SK-N-SH (cell line): ENCODE data around the gene SRMS. TPM values are rescaled to one million over a fixed set of nuclear protein-coding genes. Genes with fewer than 3 reads are reported as not detected.

Experiments
- CTCF ChIA-PET: fragments of 300-600, 350-600 bp; formaldehyde crosslinking; extraction: SDS; loops from one replicate; lab custom pipeline; 2021; lab: Yijun Ruan, JAX
- POLR2A ChIA-PET: fragments of 350-600 bp; sonication (Branson Sonifier 250); formaldehyde crosslinking; extraction: SDS; loops from one replicate; lab custom pipeline; 2020; ENCODE audit warnings: antibody characterized with exemption, inconsistent platforms; lab: Yijun Ruan, JAX
- DNase-seq: peaks from one replicate; pipeline ENCODE4 v3.0.0; 2012
- H2AFZ ChIP-seq: fragments of 200-600 bp; sonication (generic); 2 replicates; pipeline ENCODE4 v1.8.1; 2016; ENCODE audit warnings: antibody characterized with exemption, mild to moderate bottlenecking, low read depth
- H3F3A ChIP-seq: fragments of 200-600 bp; sonication (generic); replicated peaks from 2 replicates; pipeline ENCODE3; 2016; ENCODE audit warnings: antibody characterized with exemption, mild to moderate bottlenecking; ENCODE audit not compliant: insufficient read depth
- H3K27ac ChIP-seq, 2 experiments: fragments of 200-500 bp in 1 of 2; fragments of 200-600 bp in 1 of 2; sonication (Bioruptor generic) in 1 of 2; sonication (generic), shearing (Covaris generic) in 1 of 2; 2 replicates each; pipeline versions ENCODE4 v1.5.1 to v1.6.1; 2014 to 2016; ENCODE audit warnings: low read depth in 2 of 2, inconsistent platforms in 1 of 2, low read length in 1 of 2, mild to moderate bottlenecking in 1 of 2, mixed read lengths in 1 of 2
- H3K27me3 ChIP-seq: fragments of 200-600 bp; sonication (generic), shearing (Covaris generic); 2 replicates; pipeline ENCODE4 v1.6.1; 2016; ENCODE audit warnings: mixed run types; ENCODE audit not compliant: insufficient read depth
- H3K36me3 ChIP-seq, 2 experiments: fragments of 200-500 bp in 1 of 2; fragments of 200-600 bp in 1 of 2; sonication (Bioruptor generic) in 1 of 2; sonication (generic) in 1 of 2; replicated peaks in 1 of 2; 2 replicates each; pipeline versions ENCODE3 to v1.5.1; 2014 to 2016; ENCODE audit warnings: low read length in 1 of 2, mild to moderate bottlenecking in 1 of 2; ENCODE audit not compliant: insufficient read depth in 2 of 2, control insufficient read depth in 1 of 2
- H3K4me1 ChIP-seq, 2 experiments: fragments of 200-500 bp in 1 of 2; fragments of 200-600 bp in 1 of 2; sonication (Bioruptor generic) in 1 of 2; sonication (generic), shearing (Covaris generic) in 1 of 2; 2 replicates each; pipeline versions ENCODE4 v1.5.1 to v1.6.1; 2014 to 2016; ENCODE audit warnings: low read depth in 1 of 2, low read length in 1 of 2, mixed run types in 1 of 2; ENCODE audit not compliant: insufficient read depth in 2 of 2, control insufficient read depth in 1 of 2
- H3K4me2 ChIP-seq: fragments of 200-600 bp; sonication (generic), shearing (Covaris generic); 2 replicates; pipeline ENCODE4 v1.6.1; 2017; ENCODE audit warnings: mixed run types
- H3K4me3 ChIP-seq, 2 experiments: fragments of 200-500 bp in 1 of 2; fragments of 200-600 bp in 1 of 2; sonication (Bioruptor generic) in 1 of 2; sonication (generic), shearing (Covaris generic) in 1 of 2; 2 replicates each; pipeline versions ENCODE4 v1.5.1 to v1.8.1; 2014 to 2016; ENCODE audit warnings: low read depth in 2 of 2, inconsistent platforms in 1 of 2, low read length in 1 of 2, mild to moderate bottlenecking in 1 of 2, mixed read lengths in 1 of 2, moderate library complexity in 1 of 2
- H3K79me2 ChIP-seq: fragments of 200-600 bp; sonication (generic); 2 replicates; pipeline ENCODE4 v1.8.1; 2017; ENCODE audit warnings: mild to moderate bottlenecking; ENCODE audit not compliant: insufficient read depth
- H3K9ac ChIP-seq: fragments of 200-600 bp; sonication (generic); 2 replicates; pipeline ENCODE4 v1.6.1; 2017; ENCODE audit warnings: mixed run types
- H3K9me2 ChIP-seq: fragments of 200-600 bp; sonication (generic); 2 replicates; pipeline ENCODE4 v1.6.1; 2017; ENCODE audit warnings: mixed run types
- H3K9me3 ChIP-seq: fragments of 200-600 bp; sonication (generic); 2 replicates; pipeline ENCODE4 v1.6.1; 2017; ENCODE audit warnings: mixed run types, mild to moderate bottlenecking, moderate library complexity
- H4K20me1 ChIP-seq: fragments of 200-600 bp; sonication (generic); 2 replicates; pipeline ENCODE4 v1.6.1; 2017; ENCODE audit warnings: mild to moderate bottlenecking, mixed run types; ENCODE audit not compliant: insufficient read depth
- EZH2phosphoT487 ChIP-seq: fragments of 200-600 bp; sonication (generic); IDR thresholded peaks from 2 replicates; pipeline ENCODE4 v1.6.1; 2017; ENCODE audit warnings: low read depth, mixed run types, mild to moderate bottlenecking, antibody characterized with exemption, moderate library complexity, borderline replicate concordance
- FOSL2 ChIP-seq: IDR thresholded peaks from 2 replicates; pipeline ENCODE4 v1.4.0; 2012; ENCODE audit warnings: low read depth, mild to moderate bottlenecking, moderate library complexity, borderline replicate concordance
- FOXJ3 ChIP-seq: sonication (generic); formaldehyde crosslinking; IDR thresholded peaks from 2 replicates; pipeline ENCODE4 v1.5.1; 2020; ENCODE audit warnings: mild to moderate bottlenecking, missing genetic modification reagents
- FOXM1 ChIP-seq: IDR thresholded peaks from 2 replicates; pipeline ENCODE4 v1.4.0; 2012; ENCODE audit warnings: low read depth, mild to moderate bottlenecking
- GABPA ChIP-seq: IDR thresholded peaks from 2 replicates; pipeline ENCODE4 v1.4.0; 2012; ENCODE audit warnings: low read depth, mild to moderate bottlenecking
- JUND ChIP-seq: IDR thresholded peaks from 2 replicates; pipeline ENCODE4 v1.4.0; 2012
- MEF2A ChIP-seq: IDR thresholded peaks from 2 replicates; pipeline ENCODE4 v1.4.0; 2012; ENCODE audit warnings: low read depth, borderline replicate concordance
- NFIC ChIP-seq: IDR thresholded peaks from 2 replicates; pipeline ENCODE4 v1.4.0; 2012; ENCODE audit warnings: borderline replicate concordance
- NRF1 ChIP-seq: IDR thresholded peaks from 2 replicates; pipeline ENCODE4 v1.6.1; 2012; ENCODE audit warnings: low read depth, mild to moderate bottlenecking, low read length
- RAD21 ChIP-seq: IDR thresholded peaks from 2 replicates; pipeline ENCODE4 v1.6.1; 2012; ENCODE audit warnings: mild to moderate bottlenecking, low read length
- SMC3 ChIP-seq: IDR thresholded peaks from 2 replicates; pipeline ENCODE4 v1.6.1; 2012; ENCODE audit warnings: low read depth, low read length, improper control_type of control experiment
- TAF1 ChIP-seq: IDR thresholded peaks from 2 replicates; pipeline ENCODE4 v1.6.1; 2012; ENCODE audit warnings: low read depth, mild to moderate bottlenecking, low read length, moderate library complexity, borderline replicate concordance
- YY1 ChIP-seq: IDR thresholded peaks from 2 replicates; pipeline ENCODE4 v1.4.0; 2012; ENCODE audit warnings: low read depth, mild to moderate bottlenecking
- WGBS: methylation state at CpG from one replicate; pipeline ENCODE4 v1.1.6; 2017; ENCODE audit warnings: low lambda C conversion rate; 5-methylcytosine and 5-hydroxymethylcytosine counted together
- polyA plus RNA-seq, 3 experiments: library from polyadenylated mRNA; depleted of rRNA; stranded (reverse); fragments of >200 nt; gene quantifications; 2 replicates each; pipeline ENCODE4 v1.2.3, GENCODE V29; 2012
- TF ChIP-seq, protein P1 (sequence below): IDR thresholded peaks from 2 replicates; pipeline ENCODE4 v1.6.1; 2012; ENCODE audit warnings: mild to moderate bottlenecking, low read depth, low read length, moderate library complexity
- TF ChIP-seq, protein P2 (sequence below): IDR thresholded peaks from 2 replicates; pipeline ENCODE4 v1.4.0; 2012; ENCODE audit warnings: low read depth, borderline replicate concordance
- TF ChIP-seq, protein P3 (sequence below): fragments of 200-600 bp; sonication (generic); IDR thresholded peaks from 2 replicates; pipeline ENCODE4 v1.6.1; 2017; ENCODE audit warnings: antibody characterized with exemption, mild to moderate bottlenecking, moderate library complexity
- TF ChIP-seq, protein P4 (sequence below): IDR thresholded peaks from 2 replicates; pipeline ENCODE4 v1.4.0; 2012; ENCODE audit warnings: low read depth
- TF ChIP-seq, protein P5 (sequence below): fragments of 150-350 bp; IDR thresholded peaks from 2 replicates; pipeline ENCODE4 v1.6.1; 2017; ENCODE audit warnings: antibody characterized with exemption, low read length, low read depth, borderline replicate concordance

The SRMS gene
- polyA plus RNA-seq, 1 of the 3 experiments (the other 2 are of a cell fraction): not detected

DNA sequence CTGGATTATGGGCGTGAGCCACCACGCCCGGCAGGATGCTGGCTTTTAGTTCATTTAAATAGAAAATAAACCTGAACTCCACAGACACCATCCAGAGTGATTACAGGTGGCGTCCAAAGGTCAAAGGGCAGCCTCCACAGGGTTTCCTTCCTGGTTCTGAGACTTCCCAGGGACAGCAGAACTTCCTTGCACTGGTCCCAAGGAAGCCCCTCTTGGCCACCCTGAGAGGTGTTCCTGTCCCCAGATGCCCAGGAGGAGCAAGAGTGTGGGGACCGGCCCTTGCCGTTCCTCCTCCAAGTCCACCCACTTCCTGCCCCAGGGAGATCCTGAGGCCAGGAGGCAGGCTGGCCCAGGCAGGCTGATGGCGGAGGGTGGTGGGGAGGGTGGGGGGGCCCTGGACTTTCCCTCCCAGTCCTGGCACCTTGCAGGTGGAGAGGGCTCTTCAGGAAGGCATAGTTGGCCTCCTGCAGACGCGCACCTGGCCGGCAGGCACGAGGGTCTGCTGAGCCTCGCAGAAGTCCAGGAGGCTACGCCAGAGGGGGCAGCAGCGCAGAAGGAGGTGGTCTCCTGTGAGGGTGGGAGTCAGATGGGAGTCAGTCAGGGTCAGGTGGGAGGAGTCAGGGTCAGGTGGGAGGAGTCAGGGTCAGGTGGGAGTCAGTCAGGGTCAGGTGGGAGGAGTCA lies 11.4 kb upstream of the SRMS start (continued):
- TF ChIP-seq, protein P1, sequence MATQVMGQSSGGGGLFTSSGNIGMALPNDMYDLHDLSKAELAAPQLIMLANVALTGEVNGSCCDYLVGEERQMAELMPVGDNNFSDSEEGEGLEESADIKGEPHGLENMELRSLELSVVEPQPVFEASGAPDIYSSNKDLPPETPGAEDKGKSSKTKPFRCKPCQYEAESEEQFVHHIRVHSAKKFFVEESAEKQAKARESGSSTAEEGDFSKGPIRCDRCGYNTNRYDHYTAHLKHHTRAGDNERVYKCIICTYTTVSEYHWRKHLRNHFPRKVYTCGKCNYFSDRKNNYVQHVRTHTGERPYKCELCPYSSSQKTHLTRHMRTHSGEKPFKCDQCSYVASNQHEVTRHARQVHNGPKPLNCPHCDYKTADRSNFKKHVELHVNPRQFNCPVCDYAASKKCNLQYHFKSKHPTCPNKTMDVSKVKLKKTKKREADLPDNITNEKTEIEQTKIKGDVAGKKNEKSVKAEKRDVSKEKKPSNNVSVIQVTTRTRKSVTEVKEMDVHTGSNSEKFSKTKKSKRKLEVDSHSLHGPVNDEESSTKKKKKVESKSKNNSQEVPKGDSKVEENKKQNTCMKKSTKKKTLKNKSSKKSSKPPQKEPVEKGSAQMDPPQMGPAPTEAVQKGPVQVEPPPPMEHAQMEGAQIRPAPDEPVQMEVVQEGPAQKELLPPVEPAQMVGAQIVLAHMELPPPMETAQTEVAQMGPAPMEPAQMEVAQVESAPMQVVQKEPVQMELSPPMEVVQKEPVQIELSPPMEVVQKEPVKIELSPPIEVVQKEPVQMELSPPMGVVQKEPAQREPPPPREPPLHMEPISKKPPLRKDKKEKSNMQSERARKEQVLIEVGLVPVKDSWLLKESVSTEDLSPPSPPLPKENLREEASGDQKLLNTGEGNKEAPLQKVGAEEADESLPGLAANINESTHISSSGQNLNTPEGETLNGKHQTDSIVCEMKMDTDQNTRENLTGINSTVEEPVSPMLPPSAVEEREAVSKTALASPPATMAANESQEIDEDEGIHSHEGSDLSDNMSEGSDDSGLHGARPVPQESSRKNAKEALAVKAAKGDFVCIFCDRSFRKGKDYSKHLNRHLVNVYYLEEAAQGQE: no peak
- TF ChIP-seq NRF1 (no peak), YY1 (no peak), FOXM1 (no peak), FOSL2 (no peak), TAF1 (no peak), FOXJ3 (CRISPR knock-in tag) (no peak)
- TF ChIP-seq, protein P2, sequence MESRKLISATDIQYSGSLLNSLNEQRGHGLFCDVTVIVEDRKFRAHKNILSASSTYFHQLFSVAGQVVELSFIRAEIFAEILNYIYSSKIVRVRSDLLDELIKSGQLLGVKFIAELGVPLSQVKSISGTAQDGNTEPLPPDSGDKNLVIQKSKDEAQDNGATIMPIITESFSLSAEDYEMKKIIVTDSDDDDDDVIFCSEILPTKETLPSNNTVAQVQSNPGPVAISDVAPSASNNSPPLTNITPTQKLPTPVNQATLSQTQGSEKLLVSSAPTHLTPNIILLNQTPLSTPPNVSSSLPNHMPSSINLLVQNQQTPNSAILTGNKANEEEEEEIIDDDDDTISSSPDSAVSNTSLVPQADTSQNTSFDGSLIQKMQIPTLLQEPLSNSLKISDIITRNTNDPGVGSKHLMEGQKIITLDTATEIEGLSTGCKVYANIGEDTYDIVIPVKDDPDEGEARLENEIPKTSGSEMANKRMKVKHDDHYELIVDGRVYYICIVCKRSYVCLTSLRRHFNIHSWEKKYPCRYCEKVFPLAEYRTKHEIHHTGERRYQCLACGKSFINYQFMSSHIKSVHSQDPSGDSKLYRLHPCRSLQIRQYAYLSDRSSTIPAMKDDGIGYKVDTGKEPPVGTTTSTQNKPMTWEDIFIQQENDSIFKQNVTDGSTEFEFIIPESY: no peak
- TF ChIP-seq, all 33 proteins: peak for 0

DNA sequence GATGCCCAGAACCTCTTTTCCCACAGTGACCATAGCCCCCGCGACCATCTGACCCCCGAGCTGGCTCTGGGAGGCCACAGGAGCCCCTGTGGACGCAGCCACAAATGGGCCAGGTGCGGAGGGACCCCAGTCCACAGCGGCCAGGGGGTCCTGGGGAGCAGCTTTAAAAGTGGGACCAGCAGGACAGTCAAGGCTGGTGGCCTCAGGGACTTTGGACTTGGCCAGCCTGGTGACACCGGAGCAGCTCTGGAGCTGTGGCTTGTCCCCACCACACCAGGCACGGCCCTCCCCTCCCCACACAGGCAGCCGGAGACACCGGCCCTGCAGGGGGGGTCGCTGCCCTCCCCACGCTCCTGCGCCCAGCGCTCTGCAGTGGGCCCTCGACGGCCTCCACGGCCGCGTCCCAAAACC lies 9.9 kb upstream of the SRMS start:
- Histone ChIP-seq H3K9me2 (no peaks in the 10 kb centered on the region), H2AFZ (no peak overlapping the region), H3K36me3 (peaks cover 0 to 11% of the 10 kb centered on the region in 2 experiments), H3K9me3 (no peaks in the 10 kb centered on the region), H3K4me3 (no peak overlapping the region), H4K20me1 (no peaks in the 10 kb centered on the region), H3K4me2 (no peak overlapping the region), H3K27ac (no peak overlapping the region), H3K27me3 (no peaks in the 10 kb centered on the region), H3K79me2 (no peaks in the 10 kb centered on the region), H3F3A (peaks cover 4% of the 10 kb centered on the region), H3K9ac (no peak overlapping the region), H3K4me1 (peaks cover 0 to 14% of the 10 kb centered on the region in 2 experiments; a peak in 1 of 4 replicates)
- DNase-seq: no peak
- ChIA-PET POLR2A (interaction anchor here (1.1 kb wide), 1 partner anchor 9 kb away, joined by 3 read pairs; no protein-coding TSS in a partner anchor), CTCF (interaction anchor here (1.8 kb wide), 1 partner anchor 20 kb away, joined by 5 read pairs; no protein-coding TSS in a partner anchor)
- 95% methylated on average over 7 of the region's 19 CpGs for WGBS
- TF ChIP-seq FOSL2 (no peak), JUND (no peak), GABPA (no peak), RAD21 (no peak), EZH2phosphoT487 (no peak), NFIC (no peak), MEF2A (no peak), SMC3 (no peak)
- TF ChIP-seq, protein P3, sequence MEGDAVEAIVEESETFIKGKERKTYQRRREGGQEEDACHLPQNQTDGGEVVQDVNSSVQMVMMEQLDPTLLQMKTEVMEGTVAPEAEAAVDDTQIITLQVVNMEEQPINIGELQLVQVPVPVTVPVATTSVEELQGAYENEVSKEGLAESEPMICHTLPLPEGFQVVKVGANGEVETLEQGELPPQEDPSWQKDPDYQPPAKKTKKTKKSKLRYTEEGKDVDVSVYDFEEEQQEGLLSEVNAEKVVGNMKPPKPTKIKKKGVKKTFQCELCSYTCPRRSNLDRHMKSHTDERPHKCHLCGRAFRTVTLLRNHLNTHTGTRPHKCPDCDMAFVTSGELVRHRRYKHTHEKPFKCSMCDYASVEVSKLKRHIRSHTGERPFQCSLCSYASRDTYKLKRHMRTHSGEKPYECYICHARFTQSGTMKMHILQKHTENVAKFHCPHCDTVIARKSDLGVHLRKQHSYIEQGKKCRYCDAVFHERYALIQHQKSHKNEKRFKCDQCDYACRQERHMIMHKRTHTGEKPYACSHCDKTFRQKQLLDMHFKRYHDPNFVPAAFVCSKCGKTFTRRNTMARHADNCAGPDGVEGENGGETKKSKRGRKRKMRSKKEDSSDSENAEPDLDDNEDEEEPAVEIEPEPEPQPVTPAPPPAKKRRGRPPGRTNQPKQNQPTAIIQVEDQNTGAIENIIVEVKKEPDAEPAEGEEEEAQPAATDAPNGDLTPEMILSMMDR: no peak
- TF ChIP-seq, protein P2: no peak
- TF ChIP-seq, protein P4, sequence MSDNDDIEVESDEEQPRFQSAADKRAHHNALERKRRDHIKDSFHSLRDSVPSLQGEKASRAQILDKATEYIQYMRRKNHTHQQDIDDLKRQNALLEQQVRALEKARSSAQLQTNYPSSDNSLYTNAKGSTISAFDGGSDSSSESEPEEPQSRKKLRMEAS: no peak
- TF ChIP-seq, protein P5, sequence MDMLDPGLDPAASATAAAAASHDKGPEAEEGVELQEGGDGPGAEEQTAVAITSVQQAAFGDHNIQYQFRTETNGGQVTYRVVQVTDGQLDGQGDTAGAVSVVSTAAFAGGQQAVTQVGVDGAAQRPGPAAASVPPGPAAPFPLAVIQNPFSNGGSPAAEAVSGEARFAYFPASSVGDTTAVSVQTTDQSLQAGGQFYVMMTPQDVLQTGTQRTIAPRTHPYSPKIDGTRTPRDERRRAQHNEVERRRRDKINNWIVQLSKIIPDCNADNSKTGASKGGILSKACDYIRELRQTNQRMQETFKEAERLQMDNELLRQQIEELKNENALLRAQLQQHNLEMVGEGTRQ: no peak
